Measurements from ENCODE around the gene LTF. TPM values are rescaled to one million over a fixed set of nuclear protein-coding genes. Genes with fewer than 3 reads are reported as not detected.
A peak's percentile ranks its signal among the peaks of the same experiment; 100 is the strongest.
"Not testable (repeated sequence)": the region's sequence is repeated elsewhere in the genome, so short reads cannot be mapped to it uniquely, and the experiment has no call there.

Gene LTF
- total and polyA plus RNA-seq, 4 donors, result 0.47 to 62.3 (median 0.96) TPM

DNA sequence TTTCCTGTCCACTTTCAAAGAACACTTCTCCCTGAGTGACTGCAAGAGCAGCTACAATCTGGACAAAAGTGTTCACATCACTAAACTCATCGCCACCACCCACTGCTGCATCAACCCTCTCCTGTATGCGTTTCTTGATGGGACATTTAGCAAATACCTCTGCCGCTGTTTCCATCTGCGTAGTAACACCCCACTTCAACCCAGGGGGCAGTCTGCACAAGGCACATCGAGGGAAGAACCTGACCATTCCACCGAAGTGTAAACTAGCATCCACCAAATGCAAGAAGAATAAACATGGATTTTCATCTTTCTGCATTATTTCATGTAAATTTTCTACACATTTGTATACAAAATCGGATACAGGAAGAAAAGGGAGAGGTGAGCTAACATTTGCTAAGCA, 55.9 kb downstream of the LTF start:
- H3K4me3 ChIP-seq (ENCODE audit: low read depth, low read length), result no peak overlapping the region
- peaks cover 8% of the 10 kb centered on the region for H3K4me1 ChIP-seq (ENCODE audit: control insufficient read depth, insufficient read depth, low read length)
- DNase-seq (ENCODE audit: low read depth in 4 of 6, low spot score in 6 of 6), result no peak
- no peak overlapping the region for H3K27ac ChIP-seq (ENCODE audit: low read depth, low read length)
- WGBS (ENCODE audit: insufficient coverage), result 87% methylated on average over 6 of the region's 7 CpGs
- H3K9me3 ChIP-seq (ENCODE audit: control insufficient read depth, insufficient read depth, low read length), result no peaks in the 10 kb centered on the region
- H3K27me3 ChIP-seq (ENCODE audit: control insufficient read depth, insufficient read depth, low read length), result no peaks in the 10 kb centered on the region
- no peaks in the 10 kb centered on the region for H3K36me3 ChIP-seq (ENCODE audit: control insufficient read depth, insufficient read depth, low read length)

DNA sequence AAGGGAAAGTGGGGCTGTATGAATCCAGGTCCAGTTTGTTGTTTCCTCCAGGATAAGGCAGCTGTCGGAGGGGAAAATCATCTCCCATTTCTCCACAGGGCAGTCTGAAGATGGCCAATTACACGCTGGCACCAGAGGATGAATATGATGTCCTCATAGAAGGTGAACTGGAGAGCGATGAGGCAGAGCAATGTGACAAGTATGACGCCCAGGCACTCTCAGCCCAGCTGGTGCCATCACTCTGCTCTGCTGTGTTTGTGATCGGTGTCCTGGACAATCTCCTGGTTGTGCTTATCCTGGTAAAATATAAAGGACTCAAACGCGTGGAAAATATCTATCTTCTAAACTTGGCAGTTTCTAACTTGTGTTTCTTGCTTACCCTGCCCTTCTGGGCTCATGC, 56.7 kb downstream of the LTF start:
- Histone ChIP-seq H3K27ac (ENCODE audit: low read depth, low read length) (peak overlapping the region; percentile 33), H3K4me3 (ENCODE audit: low read depth, low read length) (no peak overlapping the region), H3K4me1 (ENCODE audit: control insufficient read depth, insufficient read depth, low read length) (peaks cover 8% of the 10 kb centered on the region), H3K36me3 (ENCODE audit: control insufficient read depth, insufficient read depth, low read length) (no peaks in the 10 kb centered on the region), H3K27me3 (ENCODE audit: control insufficient read depth, insufficient read depth, low read length) (no peaks in the 10 kb centered on the region), H3K9me3 (ENCODE audit: control insufficient read depth, insufficient read depth, low read length) (no peaks in the 10 kb centered on the region)
- WGBS (ENCODE audit: insufficient coverage), result 62% methylated on average over 4 of the region's 7 CpGs
- DNase-seq (ENCODE audit: low read depth in 4 of 6, low spot score in 6 of 6), result no peak

DNA sequence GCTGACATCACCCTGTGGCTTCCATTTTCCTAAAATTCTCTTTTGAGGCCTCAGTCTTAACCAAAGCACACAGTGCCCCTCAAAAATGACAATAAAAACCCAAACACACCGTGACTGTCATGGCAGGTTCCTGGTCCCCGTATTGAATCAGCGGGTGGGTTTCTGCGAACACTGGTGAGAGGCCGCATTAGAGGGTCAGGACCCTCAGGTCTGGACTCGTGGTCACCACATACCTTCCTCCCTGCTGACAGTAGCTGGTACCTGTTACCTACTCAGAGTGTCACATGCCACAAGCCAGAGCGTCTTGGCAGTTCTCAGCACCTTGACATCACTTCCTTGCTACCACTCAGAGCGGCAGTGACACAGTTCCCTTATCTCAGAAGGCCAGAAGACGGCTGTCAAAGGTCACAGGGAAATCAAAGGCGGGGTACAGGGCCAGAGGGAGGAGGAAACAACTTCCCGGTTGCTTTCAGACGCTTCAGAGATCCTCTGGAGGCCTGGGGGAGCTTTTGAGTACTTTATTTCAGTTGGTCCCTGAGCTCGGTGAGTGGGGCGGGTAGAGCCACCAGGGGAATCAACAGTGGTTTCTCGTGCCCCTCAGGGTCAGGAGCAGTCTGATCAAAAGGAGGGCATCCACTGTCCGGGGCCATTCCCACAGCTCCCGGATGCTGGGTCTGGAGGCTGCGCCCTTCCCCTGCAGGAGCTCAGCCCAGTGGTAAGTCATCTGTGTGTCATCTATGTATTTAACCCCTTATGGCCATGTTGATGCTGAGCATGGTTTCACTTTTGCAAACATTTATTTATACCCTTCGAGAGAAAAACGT, 57.7 kb downstream of the LTF start, which contains the start of the genes CCR5AS and CCRL2:
CCR5AS (minus strand) TSS at position 279 of the 824 bp plus-strand sequence.
CCRL2 (plus strand) TSS at position 472 of the 824 bp plus-strand sequence. CDS start 821 bp downstream, outside the sequence.
- Histone ChIP-seq H3K27ac (ENCODE audit: low read depth, low read length) (peak within 1 kb of the TSS; percentile 52), H3K36me3 (ENCODE audit: control insufficient read depth, insufficient read depth, low read length) (no peaks in the 10 kb centered on the region), H3K4me3 (ENCODE audit: low read depth, low read length) (no peak within 1 kb of the TSS), H3K9me3 (ENCODE audit: control insufficient read depth, insufficient read depth, low read length) (no peaks in the 10 kb centered on the region), H3K27me3 (ENCODE audit: control insufficient read depth, insufficient read depth, low read length) (no peaks in the 10 kb centered on the region), H3K4me1 (ENCODE audit: control insufficient read depth, insufficient read depth, low read length) (peaks cover 8% of the 10 kb centered on the region)
- no peak for DNase-seq (ENCODE audit: low read depth in 4 of 6, low spot score in 6 of 6)
- 60% methylated on average over 17 of the region's 20 CpGs for WGBS (ENCODE audit: insufficient coverage)

DNA sequence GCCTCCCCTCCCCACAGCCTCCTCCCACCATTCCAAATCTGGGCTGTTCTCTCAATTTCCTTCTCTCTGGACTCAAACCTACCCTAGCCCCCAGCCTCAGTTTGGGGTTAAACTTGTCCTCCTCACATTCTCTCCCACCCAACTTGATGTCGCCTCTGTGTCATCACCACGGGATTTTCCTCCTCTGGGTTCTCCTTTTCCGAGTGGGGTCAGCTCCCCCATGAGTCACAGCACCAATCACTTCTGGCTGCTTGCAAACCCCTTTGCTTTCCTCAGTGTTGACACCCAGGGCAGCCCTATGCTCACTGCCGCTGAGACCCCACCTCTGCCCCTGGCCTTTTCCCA, 58.3 kb downstream of the LTF start:
- no peaks in the 10 kb centered on the region for H3K36me3 ChIP-seq (ENCODE audit: control insufficient read depth, insufficient read depth, low read length)
- no peaks in the 10 kb centered on the region for H3K27me3 ChIP-seq (ENCODE audit: control insufficient read depth, insufficient read depth, low read length)
- DNase-seq (ENCODE audit: low read depth in 4 of 6, low spot score in 6 of 6), result no peak
- peaks cover 8% of the 10 kb centered on the region for H3K4me1 ChIP-seq (ENCODE audit: control insufficient read depth, insufficient read depth, low read length)
- H3K27ac ChIP-seq (ENCODE audit: low read depth, low read length), result peak overlapping the region; percentile 52
- no peak overlapping the region for H3K4me3 ChIP-seq (ENCODE audit: low read depth, low read length)
- H3K9me3 ChIP-seq (ENCODE audit: control insufficient read depth, insufficient read depth, low read length), result no peaks in the 10 kb centered on the region
- 71% methylated on average over 4 of the region's 4 CpGs for WGBS (ENCODE audit: insufficient coverage)

DNA sequence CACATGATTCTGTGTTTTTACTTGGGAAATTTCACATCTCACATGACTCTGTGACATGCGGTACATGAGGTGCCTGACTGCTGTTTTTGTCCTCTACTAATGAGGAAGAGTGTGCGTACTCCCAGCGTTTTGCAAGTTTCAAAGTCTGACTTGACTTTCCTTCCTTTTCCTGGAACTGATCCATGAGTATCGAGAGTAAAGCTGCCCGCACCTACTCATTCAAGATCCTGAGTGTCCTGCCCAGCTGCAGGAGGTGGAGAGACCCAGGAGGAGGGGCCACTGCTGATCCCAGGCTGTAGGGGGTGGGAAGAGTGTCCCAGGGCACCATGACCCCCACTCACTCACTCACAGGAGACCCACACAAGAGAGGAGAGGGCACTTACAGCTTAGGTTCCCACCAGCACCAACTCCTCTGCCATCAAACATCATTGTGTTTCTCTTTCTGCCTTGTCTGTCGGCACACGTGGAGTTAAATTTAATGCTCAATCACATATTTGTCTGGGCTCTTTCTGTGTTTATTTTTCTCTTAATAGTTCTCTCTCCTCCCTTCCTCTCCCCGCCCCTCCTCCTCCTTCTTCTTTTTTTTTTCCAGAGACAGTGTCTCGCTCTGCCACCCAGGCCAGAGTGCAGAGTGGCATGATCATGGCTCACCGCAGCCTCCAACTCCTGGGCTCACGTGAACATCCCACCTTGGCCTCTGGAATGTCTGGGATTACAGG, 59.2 kb downstream of the LTF start:
- WGBS (ENCODE audit: insufficient coverage), result 69% methylated on average over 9 of the region's 11 CpGs
- no peaks in the 10 kb centered on the region for H3K36me3 ChIP-seq (ENCODE audit: control insufficient read depth, insufficient read depth, low read length)
- H3K4me3 ChIP-seq (ENCODE audit: low read depth, low read length), result no peak overlapping the region
- no peak for DNase-seq (ENCODE audit: low read depth in 4 of 6, low spot score in 6 of 6)
- H3K27ac ChIP-seq (ENCODE audit: low read depth, low read length), result peak overlapping the region; percentile 13
- no peaks in the 10 kb centered on the region for H3K27me3 ChIP-seq (ENCODE audit: control insufficient read depth, insufficient read depth, low read length)
- H3K4me1 ChIP-seq (ENCODE audit: control insufficient read depth, insufficient read depth, low read length), result peaks cover 8% of the 10 kb centered on the region
- H3K9me3 ChIP-seq (ENCODE audit: control insufficient read depth, insufficient read depth, low read length), result no peaks in the 10 kb centered on the region

DNA sequence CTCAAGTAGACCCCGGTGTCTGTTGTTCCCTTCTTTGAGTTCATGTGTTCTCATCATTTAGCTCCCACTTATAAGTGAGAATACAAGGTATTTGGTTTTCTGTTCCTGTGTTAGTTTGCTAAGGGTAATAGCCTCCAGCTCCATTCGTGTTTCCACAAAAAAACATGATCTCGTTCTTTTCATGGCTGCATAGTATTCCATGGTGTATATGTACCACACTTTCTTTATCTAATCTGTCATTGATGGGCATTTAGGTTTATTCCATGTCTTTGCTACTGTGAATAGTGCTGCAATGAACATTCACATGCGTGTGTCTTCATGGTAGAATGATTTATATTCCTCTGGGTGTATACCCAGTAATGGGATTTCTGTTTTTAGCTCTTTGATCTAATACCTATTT, 61.8 kb downstream of the LTF start:
- not testable (repeated sequence) for H3K4me1 ChIP-seq (ENCODE audit: control insufficient read depth, insufficient read depth, low read length); DNase-seq (ENCODE audit: low read depth in 4 of 6, low spot score in 6 of 6); H3K36me3 ChIP-seq (ENCODE audit: control insufficient read depth, insufficient read depth, low read length); H3K4me3 ChIP-seq (ENCODE audit: low read depth, low read length); H3K27ac ChIP-seq (ENCODE audit: low read depth, low read length); H3K9me3 ChIP-seq (ENCODE audit: control insufficient read depth, insufficient read depth, low read length); H3K27me3 ChIP-seq (ENCODE audit: control insufficient read depth, insufficient read depth, low read length)
- no CpG with 5 or more reads among the region's 4 CpGs for WGBS (ENCODE audit: insufficient coverage)

DNA sequence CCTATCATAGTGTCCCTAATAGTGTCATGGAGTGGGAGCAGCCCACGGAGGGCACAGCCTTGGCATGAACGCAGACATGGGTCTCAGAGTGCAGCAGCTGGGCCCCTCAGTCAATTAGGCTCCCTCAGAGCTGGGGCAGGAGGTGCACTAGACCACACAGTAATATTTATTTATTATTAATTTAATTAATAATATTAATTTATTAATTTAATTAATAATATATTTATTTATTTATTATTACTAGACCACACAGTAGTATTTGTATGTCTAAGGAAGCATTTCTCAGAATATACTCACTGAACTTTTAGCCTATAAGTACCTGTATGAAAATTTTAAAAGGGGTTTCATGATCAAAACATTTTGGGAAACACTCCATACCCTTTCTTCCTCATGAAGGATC, 63.1 kb downstream of the LTF start:
- no peaks in the 10 kb centered on the region for H3K27me3 ChIP-seq (ENCODE audit: control insufficient read depth, insufficient read depth, low read length)
- H3K36me3 ChIP-seq (ENCODE audit: control insufficient read depth, insufficient read depth, low read length), result no peaks in the 10 kb centered on the region
- H3K9me3 ChIP-seq (ENCODE audit: control insufficient read depth, insufficient read depth, low read length), result no peaks in the 10 kb centered on the region
- no peak overlapping the region for H3K4me3 ChIP-seq (ENCODE audit: low read depth, low read length)
- peaks cover 1% of the 10 kb centered on the region for H3K4me1 ChIP-seq (ENCODE audit: control insufficient read depth, insufficient read depth, low read length)
- DNase-seq (ENCODE audit: low read depth in 4 of 6, low spot score in 6 of 6), result no peak
- H3K27ac ChIP-seq (ENCODE audit: low read depth, low read length), result no peak overlapping the region
- WGBS (ENCODE audit: insufficient coverage), result 100% methylated on average over 2 of the region's 2 CpGs

DNA sequence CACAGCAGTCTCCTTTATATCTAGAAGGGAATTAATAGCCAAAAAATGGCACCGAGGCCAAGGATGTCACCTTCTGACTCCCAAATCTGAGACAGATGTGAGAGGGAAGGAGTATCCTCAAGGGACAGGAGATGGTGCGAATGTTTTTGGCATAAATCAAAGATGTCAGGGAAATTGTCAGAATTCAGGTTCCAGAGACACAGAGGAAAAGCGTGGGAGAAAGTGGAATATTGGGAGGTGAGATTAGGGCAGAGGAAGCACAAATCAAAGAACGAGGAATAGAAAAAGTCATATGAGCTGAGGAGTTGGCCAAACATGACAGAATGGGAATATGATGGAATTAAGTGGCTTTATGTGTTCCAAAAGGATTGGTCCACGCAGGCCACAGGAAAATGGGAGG, 63.9 kb downstream of the LTF start:
- Histone ChIP-seq H3K9me3 (ENCODE audit: control insufficient read depth, insufficient read depth, low read length) (no peaks in the 10 kb centered on the region), H3K27me3 (ENCODE audit: control insufficient read depth, insufficient read depth, low read length) (no peaks in the 10 kb centered on the region), H3K4me1 (ENCODE audit: control insufficient read depth, insufficient read depth, low read length) (no peaks in the 10 kb centered on the region), H3K4me3 (ENCODE audit: low read depth, low read length) (no peak overlapping the region), H3K36me3 (ENCODE audit: control insufficient read depth, insufficient read depth, low read length) (no peaks in the 10 kb centered on the region), H3K27ac (ENCODE audit: low read depth, low read length) (no peak overlapping the region)
- DNase-seq (ENCODE audit: low read depth in 4 of 6, low spot score in 6 of 6), result no peak
- WGBS (ENCODE audit: insufficient coverage), result 93% methylated on average over 5 of the region's 5 CpGs

DNA sequence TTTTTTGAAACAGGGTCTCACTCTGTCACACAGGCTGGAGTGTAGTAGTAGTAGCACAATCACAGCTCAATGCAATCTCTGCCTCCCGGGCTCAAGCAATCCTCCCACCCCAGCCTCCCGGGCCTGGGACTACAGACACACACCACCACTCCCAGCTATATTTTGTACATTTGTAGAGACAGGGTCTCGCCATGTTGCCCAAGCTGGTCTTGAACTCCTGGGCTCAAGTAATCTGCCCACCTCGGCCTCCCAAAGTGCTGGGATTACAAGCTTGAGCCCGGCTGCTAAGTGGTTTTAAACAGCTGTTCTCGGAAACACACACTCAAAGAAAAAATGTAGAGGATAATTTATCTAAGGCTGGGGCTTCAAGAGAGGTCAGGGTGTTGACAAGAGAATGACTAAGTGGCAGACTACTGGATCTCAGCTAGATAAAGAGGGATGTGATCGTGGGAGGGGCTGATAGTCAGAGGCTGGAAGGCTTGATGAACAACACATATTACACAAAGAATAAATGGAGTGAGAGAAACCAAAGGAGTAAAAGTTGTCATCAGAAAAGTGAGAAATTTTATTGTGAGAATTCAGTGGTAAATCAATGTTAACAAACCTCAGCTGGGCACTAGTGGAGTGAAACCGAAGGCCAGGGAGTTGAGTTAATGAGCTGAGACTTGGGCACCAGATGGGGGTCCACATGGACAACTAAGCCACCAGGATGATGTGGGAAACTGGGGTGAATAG, 64.5 kb downstream of the LTF start:
- Histone ChIP-seq H3K4me1 (ENCODE audit: control insufficient read depth, insufficient read depth, low read length) (no peaks in the 10 kb centered on the region), H3K27me3 (ENCODE audit: control insufficient read depth, insufficient read depth, low read length) (no peaks in the 10 kb centered on the region), H3K9me3 (ENCODE audit: control insufficient read depth, insufficient read depth, low read length) (no peaks in the 10 kb centered on the region), H3K36me3 (ENCODE audit: control insufficient read depth, insufficient read depth, low read length) (no peaks in the 10 kb centered on the region), H3K27ac (ENCODE audit: low read depth, low read length) (no peak overlapping the region), H3K4me3 (ENCODE audit: low read depth, low read length) (no peak overlapping the region)
- DNase-seq (ENCODE audit: low read depth in 4 of 6, low spot score in 6 of 6), result no peak
- WGBS (ENCODE audit: insufficient coverage), result 89% methylated on average over 3 of the region's 8 CpGs
